ENCODE results near the gene KLF14.
"Not testable (repeated sequence)": the region's sequence is repeated elsewhere in the genome, so short reads cannot be mapped to it uniquely, and the experiment has no call there.

DNA sequence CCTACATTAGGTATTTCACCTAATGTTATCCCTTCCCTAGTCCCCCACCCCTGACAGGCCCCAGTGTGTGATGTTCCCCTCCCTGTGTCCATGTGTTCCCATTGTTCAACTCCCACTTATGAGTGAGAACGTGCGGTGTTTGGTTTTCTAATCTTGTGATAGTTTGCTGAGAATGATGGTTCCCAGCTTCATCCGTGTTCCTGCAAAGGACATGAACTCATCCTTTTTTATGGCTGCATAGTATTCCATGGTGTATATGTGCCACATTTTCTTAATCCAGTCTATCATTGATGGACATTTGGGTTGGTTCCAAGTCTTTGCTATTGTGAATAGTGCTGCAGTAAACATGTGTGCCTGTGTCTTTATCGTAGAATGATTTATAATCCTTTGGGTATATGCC, 30.6 kb upstream of the KLF14 start:
- TF ChIP-seq, protein P1, sequence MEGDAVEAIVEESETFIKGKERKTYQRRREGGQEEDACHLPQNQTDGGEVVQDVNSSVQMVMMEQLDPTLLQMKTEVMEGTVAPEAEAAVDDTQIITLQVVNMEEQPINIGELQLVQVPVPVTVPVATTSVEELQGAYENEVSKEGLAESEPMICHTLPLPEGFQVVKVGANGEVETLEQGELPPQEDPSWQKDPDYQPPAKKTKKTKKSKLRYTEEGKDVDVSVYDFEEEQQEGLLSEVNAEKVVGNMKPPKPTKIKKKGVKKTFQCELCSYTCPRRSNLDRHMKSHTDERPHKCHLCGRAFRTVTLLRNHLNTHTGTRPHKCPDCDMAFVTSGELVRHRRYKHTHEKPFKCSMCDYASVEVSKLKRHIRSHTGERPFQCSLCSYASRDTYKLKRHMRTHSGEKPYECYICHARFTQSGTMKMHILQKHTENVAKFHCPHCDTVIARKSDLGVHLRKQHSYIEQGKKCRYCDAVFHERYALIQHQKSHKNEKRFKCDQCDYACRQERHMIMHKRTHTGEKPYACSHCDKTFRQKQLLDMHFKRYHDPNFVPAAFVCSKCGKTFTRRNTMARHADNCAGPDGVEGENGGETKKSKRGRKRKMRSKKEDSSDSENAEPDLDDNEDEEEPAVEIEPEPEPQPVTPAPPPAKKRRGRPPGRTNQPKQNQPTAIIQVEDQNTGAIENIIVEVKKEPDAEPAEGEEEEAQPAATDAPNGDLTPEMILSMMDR (IDR thresholded peaks at IDR 0.05), result not testable (repeated sequence)
- TF ChIP-seq EP300, POLR2A (IDR thresholded peaks at IDR 0.05): not testable (repeated sequence)

Measured in ovary (tissue), 3 donors.